GM18909 (cell line): ENCODE measurements around the gene HSD17B12.

ENCODE experiments used
- ATAC-seq: cut with Tn5 transposase; IDR thresholded peaks from one replicate; pipeline ENCODE4 v1.9.1; 2021; ENCODE audit warnings: mild to moderate bottlenecking; ENCODE audit not compliant: unreplicated experiment, poor library complexity

HSD17B12 gene

GRCh38 chr11:43845816-43846215 lies 165.3 kb downstream of the HSD17B12 start:
- no peak for ATAC-seq

- peak; percentile 77 for ATAC-seq
Measured at GRCh38 chr11:43852057-43852636, 171.6 kb downstream of the HSD17B12 start.

DNA sequence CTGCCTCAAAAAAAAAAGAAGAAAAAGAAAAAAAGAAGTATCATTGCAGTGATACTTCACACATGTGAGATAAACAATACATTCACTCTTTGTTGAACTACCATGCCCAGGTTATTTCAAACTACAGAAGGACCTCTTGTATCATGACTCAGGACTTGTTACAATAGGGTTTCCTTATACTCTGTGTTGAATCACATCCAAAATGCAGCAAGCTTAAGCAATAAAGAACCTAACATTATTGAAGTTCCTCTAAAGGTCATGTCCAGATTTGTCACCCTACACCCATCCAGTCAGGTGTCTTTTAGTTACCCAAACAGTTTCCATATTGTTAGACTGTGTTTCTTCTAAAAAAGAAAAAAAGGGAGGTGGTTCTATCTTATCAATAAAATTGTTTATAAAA lies 173.2 kb downstream of the HSD17B12 start:
- ATAC-seq = no peak

- no peak for ATAC-seq
Measured at GRCh38 chr11:43856993-43857392, 176.5 kb downstream of the HSD17B12 start.

DNA sequence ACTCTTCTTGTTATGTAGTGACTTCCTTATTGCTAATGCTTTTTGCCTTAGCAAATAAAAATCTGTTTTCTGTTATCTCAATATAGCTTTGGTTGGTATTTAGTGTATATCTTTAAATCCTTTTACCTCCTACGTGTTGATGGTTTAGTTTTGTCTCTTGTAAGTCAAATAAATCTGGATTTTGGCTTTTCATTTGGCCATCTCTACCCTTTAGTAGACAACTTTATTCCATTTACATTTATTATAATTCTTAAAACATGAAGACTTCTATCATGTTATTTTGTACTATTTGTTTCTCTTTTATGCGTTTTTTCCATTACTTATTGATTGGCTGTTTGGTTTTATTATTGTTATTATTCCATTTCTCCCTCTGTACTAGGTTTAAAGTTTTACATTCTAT lies 180.6 kb downstream of the HSD17B12 start:
- no peak for ATAC-seq

DNA sequence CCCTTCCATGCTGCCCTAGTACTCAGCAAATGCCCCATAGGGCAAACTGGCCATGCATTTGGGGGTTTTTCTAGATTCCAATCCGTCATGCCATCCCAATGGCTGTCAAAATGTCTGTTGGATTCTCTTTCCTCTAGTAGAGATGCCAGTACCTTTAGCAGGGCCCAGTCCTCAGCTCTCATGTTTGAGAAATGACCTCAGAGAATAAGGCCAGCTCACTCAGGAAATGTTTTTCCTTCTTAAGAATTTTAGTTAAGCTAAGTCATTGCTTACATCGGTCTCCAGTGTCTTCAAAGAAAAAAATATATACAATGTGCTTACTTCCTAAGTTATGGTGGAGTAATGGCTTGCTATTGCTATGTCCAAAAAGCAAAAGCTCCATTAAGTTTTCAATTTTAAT lies 186.0 kb downstream of the HSD17B12 start:
- ATAC-seq = no peak

DNA sequence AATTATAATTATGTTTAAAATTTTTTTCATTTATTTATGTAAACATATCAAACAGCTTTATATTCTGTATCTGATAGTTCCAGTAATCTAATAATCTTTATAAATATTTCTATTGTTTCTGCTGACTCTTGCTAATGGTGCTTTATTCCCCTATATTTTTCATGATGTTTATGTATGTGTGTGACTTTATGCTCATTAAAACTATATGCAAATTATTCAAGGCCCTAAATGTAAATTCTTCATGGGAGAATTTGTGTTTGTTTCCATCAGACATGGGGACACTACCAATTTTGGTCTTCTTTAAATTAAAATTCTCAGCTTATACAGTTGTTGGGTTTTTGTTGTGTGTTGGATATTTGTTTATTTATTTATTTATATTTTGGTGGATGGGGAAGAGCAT lies 186.4 kb downstream of the HSD17B12 start:
- no peak for ATAC-seq

DNA sequence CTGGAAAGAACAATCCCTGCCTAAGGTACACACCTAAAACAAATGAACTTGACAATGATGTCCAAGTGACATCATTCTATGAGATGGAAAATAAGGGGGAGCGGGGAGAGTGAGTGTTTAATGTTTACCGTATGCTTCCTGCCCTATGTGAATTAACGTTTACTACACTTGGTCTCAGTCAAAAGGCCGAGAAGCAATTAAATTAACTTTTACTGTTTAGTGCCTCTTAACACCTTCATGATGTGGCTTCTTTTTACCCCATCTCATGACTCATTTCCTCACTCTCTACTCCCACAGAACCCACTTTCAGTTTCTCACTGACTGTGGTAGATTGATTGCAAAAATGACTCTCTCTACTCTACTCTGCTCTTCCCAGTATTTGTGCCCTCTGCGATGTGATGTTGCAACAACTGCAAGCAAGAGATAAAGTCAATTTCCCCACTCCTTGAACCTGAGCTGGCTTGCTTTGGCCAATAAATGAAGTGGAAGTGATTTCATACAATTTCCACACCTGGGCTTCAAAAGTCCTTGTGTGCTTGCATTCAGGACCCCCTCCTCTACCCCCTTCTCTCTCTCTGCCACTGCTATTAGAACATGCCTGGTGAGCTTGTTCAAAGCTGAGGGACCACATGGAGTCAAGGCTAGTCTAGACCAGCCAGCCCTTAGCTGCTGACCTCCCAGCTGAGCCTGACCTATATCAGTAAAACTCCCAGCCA lies 188.5 kb downstream of the HSD17B12 start:
- peak; percentile 100 for ATAC-seq

- no peak for ATAC-seq
Measured at GRCh38 chr11:43871051-43871450, 190.5 kb downstream of the HSD17B12 start.

GRCh38 chr11:43872995-43873394 lies 192.5 kb downstream of the HSD17B12 start:
- no peak for ATAC-seq

- no peak for ATAC-seq
Measured at GRCh38 chr11:43874078-43874477, 193.5 kb downstream of the HSD17B12 start.

DNA sequence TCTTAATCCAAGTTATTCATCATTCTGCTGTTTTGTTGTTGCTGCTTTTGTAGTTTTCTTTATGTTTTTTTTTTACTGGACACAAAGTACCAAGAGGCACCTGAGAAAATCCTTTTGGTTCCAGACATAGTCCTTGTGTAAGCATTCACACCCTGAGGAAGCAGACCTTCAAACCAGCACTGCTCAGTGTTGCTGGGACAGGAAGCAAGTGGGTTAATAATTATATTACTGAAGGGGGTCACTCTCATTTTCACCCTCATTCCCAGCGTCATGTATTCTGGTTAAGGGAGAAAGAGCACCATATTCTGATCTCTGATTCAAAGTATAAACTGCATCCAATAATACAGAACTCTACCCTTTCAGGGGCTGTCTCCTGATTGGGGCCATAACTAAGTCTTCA lies 194.2 kb downstream of the HSD17B12 start:
- ATAC-seq = peak; percentile 86

GRCh38 chr11:43879789-43880639 lies 199.5 kb downstream of the HSD17B12 start:
- no peak for ATAC-seq

DNA sequence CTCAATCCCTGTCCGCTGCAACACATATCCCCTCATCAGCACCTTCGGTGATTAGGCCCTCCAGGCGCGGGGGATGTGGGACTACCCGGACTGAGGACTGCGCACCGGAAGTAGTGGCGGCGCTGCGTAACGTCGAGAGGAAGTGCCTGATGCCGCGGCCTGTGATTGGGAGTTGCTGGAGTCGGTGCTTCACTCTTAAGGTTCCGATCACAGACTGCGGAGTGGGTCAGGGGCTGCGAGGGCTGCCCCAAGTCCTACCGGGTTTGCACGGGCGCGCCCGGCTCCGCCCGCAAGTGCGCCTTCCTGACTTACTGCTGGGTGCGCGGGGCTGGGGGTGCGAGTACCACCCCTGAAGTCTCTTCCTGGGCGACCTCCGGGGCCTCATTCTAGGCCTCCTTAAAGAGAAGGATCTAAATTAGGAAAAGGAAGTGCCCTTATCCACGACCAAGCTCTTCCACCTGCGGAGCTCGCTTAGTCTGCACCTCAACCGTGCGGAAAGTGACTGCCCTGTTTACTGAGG lies 200.2 kb downstream of the HSD17B12 start, which contains the start of gene ALKBH3:
ALKBH3 (plus strand) TSS at position 192 of the 520 bp plus-strand sequence. CDS start 1,822 bp downstream, outside the sequence.
- peak; percentile 99 for ATAC-seq

GRCh38 chr11:43892851-43893250 lies 212.3 kb downstream of the HSD17B12 start:
- ATAC-seq = no peak

DNA sequence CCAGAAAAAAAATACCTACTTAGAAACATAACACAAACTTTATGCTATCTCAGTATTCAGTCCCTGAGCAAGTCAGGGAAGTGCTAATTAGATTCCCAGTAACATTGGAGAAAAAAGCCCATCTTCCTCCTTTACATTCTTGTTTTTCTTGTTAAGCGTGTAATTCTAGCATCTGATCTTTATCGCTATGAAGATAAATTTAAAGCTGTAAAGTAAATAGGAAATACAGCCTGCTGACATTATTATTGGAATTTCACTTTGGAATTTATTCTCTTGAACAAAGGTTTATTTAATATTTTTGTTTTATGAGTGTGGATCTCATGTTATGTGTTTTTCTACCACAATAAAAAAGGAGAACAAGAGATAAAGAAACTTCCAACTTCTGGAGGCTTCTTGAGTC lies 214.0 kb downstream of the HSD17B12 start:
- ATAC-seq = no peak

DNA sequence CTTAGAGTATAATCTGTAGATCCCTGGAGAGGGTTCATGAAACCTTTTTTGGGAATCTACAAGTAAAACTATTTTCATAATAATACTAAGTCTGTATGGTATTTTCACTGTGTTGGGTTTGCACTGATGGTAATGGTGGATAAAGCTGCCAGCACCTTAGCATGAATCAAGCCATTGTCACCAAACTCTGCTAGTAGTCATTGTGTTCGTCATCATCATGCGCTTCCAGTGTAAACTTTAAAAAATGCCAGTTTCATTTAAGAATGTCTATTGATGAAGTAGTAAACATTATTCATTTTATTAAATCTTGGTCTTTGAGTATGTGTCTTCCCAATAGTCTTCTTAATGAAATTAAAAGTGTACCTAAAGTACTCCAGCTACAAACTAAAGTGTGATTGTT lies 215.1 kb downstream of the HSD17B12 start:
- ATAC-seq = no peak

GRCh38 chr11:43898574-43898973 lies 218.0 kb downstream of the HSD17B12 start:
- ATAC-seq = no peak

DNA sequence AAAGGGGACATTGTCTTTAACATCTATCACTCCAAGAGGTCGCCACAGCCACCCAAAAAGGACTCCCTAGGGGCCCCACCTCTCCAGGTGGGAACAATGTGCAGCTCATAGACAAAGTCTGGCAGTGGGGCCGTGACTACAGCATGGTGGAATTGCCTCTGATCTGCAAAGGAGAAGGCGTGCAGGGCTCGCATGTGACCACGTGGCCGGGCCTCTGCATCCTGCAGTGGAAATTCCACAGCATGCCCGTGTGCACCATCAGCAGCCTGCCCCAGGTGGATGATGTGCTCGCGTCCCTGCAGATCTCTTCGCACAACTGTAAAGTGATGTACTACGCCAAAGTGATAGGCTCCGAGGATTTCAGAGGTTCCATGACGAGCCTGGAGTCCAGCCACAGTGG lies 218.6 kb downstream of the HSD17B12 start:
- no peak for ATAC-seq

DNA sequence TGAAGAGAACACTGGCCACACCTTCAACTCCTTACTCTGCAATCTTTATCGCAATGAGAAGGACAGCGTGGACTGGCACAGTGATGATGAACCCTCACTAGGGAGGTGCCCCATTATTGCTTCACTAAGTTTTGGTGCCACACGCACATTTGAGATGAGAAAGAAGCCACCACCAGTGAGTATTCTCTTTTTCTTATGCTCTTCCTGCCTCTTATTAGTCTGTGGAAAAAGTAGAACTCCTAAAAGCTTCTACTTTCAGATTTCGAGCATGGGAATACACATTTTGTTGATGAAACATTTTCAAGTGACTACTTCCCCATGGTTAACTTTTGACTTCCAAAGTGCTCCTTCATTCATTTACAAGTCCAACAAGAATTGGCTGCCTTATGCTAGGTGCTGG lies 221.0 kb downstream of the HSD17B12 start:
- ATAC-seq = no peak

DNA sequence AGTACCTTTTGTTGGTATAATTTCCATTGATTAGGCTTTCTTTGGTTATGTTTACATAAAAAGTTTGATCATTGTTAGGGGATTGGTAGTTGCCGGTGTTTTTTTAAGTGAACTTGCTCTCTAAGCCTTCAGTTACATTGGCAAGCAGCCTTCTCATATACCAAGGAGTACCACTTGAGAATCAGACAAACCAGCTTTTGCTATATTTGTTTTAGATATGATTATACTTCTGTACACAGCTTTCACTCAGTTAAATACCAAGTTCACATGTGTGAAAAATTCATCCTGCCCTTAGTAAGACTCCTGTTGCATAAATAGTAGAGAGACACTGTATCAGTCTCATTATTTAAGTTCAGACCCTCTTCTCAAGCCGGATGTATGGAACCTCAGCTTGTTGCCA lies 222.5 kb downstream of the HSD17B12 start:
- no peak for ATAC-seq
